Smooth muscle cell (in vitro differentiated cells): ENCODE data around the gene JMJD8. TPM values are rescaled to one million over a fixed set of nuclear protein-coding genes. Genes with fewer than 3 reads are reported as not detected.
A peak's percentile ranks its signal among the peaks of the same experiment; 100 is the strongest.

Experiments used
- DNase-seq: peaks from one replicate; lab custom pipeline; 2025; ENCODE audit not compliant: unreplicated experiment; lab: John Stamatoyannopoulos, UW
- H2AFZ ChIP-seq: fragments of 200-600 bp; sonication (generic); 2 replicates; pipeline ENCODE4 v1.6.0; 2016; ENCODE audit warnings: antibody characterized with exemption, low read depth, mild to moderate bottlenecking
- H3F3A ChIP-seq: fragments of 200-600 bp; sonication (generic); 2 replicates; pipeline ENCODE4 v1.6.0; 2017; ENCODE audit warnings: antibody characterized with exemption, low read depth
- H3K27ac ChIP-seq: fragments of 200-600 bp; sonication (generic); 2 replicates; pipeline ENCODE4 v1.5.1; 2016; ENCODE audit warnings: low read depth, mild to moderate bottlenecking
- H3K27me3 ChIP-seq: fragments of 200-600 bp; sonication (generic); 2 replicates; pipeline ENCODE4 v1.6.1; 2016; ENCODE audit warnings: low read depth, mild to moderate bottlenecking
- H3K36me3 ChIP-seq: fragments of 200-600 bp; sonication (generic); 2 replicates; pipeline ENCODE4 v1.5.1; 2016; ENCODE audit warnings: low read depth
- H3K4me1 ChIP-seq: fragments of 200-600 bp; sonication (generic); 2 replicates; pipeline ENCODE4 v1.5.1; 2016; ENCODE audit warnings: low read depth
- H3K4me2 ChIP-seq: fragments of 200-600 bp; sonication (generic); 2 replicates; pipeline ENCODE4 v1.6.0; 2016; ENCODE audit warnings: mild to moderate bottlenecking
- H3K4me3 ChIP-seq: fragments of 200-600 bp; sonication (generic); 2 replicates; pipeline ENCODE4 v1.5.1; 2016; ENCODE audit warnings: mild to moderate bottlenecking
- H3K79me2 ChIP-seq: fragments of 200-600 bp; sonication (generic); 2 replicates; pipeline ENCODE4 v1.6.0; 2016; ENCODE audit warnings: low read depth, mild to moderate bottlenecking
- H3K9ac ChIP-seq: fragments of 200-600 bp; sonication (generic); 2 replicates; pipeline ENCODE4 v1.6.0; 2016; ENCODE audit warnings: low read depth
- H3K9me3 ChIP-seq: fragments of 200-600 bp; sonication (generic); replicated peaks from 2 replicates; pipeline ENCODE4 v1.5.1; 2016; ENCODE audit warnings: low read depth
- H4K20me1 ChIP-seq: fragments of 200-600 bp; sonication (generic); 2 replicates; pipeline ENCODE4 v1.6.0; 2016; ENCODE audit warnings: low read depth
- CTCF ChIP-seq: fragments of 200-600 bp; sonication (generic); IDR thresholded peaks from 2 replicates; pipeline ENCODE4 v1.5.1; 2017; ENCODE audit warnings: borderline replicate concordance, mild to moderate bottlenecking, antibody characterized with exemption; ENCODE audit not compliant: insufficient read depth, poor library complexity, severe bottlenecking
- WGBS: methylation state at CpG from one replicate; pipeline ENCODE4 v1.1.7; 2016; ENCODE audit warnings: low lambda C conversion rate; 5-methylcytosine and 5-hydroxymethylcytosine counted together
- polyA plus RNA-seq: library from polyadenylated mRNA; unstranded; fragments of >200 nt; fragmentation: Nextera tagmentation; extraction: Ambion mirVana; gene quantifications from 2 replicates; pipeline ENCODE4 v1.2.1, GENCODE V29; 2016
- total RNA-seq: library from RNA; depleted of rRNA; stranded (reverse); fragments of >200 nt; gene quantifications from 2 replicates; pipeline ENCODE4 v1.2.3, GENCODE V29; 2014

JMJD8 gene
- total and polyA plus RNA-seq, 2 experiments from 2014 or later: 42.9 to 95.1 TPM

- Histone ChIP-seq H3K9me3 (no peaks in the 10 kb centered on the region), H2AFZ (no peak overlapping the region), H3K4me3 (no peak overlapping the region), H3K27me3 (peaks cover 41% of the 10 kb centered on the region), H3K36me3 (no peaks in the 10 kb centered on the region), H3K4me2 (no peak overlapping the region), H4K20me1 (no peaks in the 10 kb centered on the region), H3K79me2 (no peaks in the 10 kb centered on the region), H3F3A (no peaks in the 10 kb centered on the region), H3K27ac (no peak overlapping the region), H3K4me1 (peaks cover 8% of the 10 kb centered on the region), H3K9ac (no peak overlapping the region)
- DNase-seq: peak; percentile 16
- WGBS: 60% methylated on average over 29 of the region's 30 CpGs
- TF ChIP-seq CTCF: no peak
Measured at GRCh38 chr16:709566-710499, 25.7 kb upstream of the JMJD8 start.

- H3K9me3 ChIP-seq: no peaks in the 10 kb centered on the region
- H3K4me3 ChIP-seq: no peak overlapping the region
- no peaks in the 10 kb centered on the region for H3F3A ChIP-seq
- H3K27me3 ChIP-seq: peaks cover 49% of the 10 kb centered on the region
- WGBS: 59% methylated on average over 4 of the region's 4 CpGs
- no peak overlapping the region for H3K4me2 ChIP-seq
- no peaks in the 10 kb centered on the region for H4K20me1 ChIP-seq
- no peak overlapping the region for H2AFZ ChIP-seq
- H3K79me2 ChIP-seq: no peaks in the 10 kb centered on the region
- TF ChIP-seq CTCF: no peak
- H3K9ac ChIP-seq: no peak overlapping the region
- no peak overlapping the region for H3K27ac ChIP-seq
- H3K36me3 ChIP-seq: no peaks in the 10 kb centered on the region
- H3K4me1 ChIP-seq: peaks cover 4% of the 10 kb centered on the region
- DNase-seq: no peak
Measured at GRCh38 chr16:708959-709358, 24.8 kb upstream of the JMJD8 start.

GRCh38 chr16:708019-708418 lies 23.9 kb upstream of the JMJD8 start:
- Histone ChIP-seq H3K9ac (no peak overlapping the region), H3F3A (no peaks in the 10 kb centered on the region), H2AFZ (no peak overlapping the region), H3K4me3 (no peak overlapping the region), H3K4me1 (peaks cover 4% of the 10 kb centered on the region), H3K79me2 (no peaks in the 10 kb centered on the region), H4K20me1 (no peaks in the 10 kb centered on the region), H3K27me3 (peaks cover 59% of the 10 kb centered on the region), H3K36me3 (no peaks in the 10 kb centered on the region), H3K27ac (no peak overlapping the region), H3K4me2 (no peak overlapping the region), H3K9me3 (no peaks in the 10 kb centered on the region)
- no peak for TF ChIP-seq CTCF
- no peak for DNase-seq
- WGBS: 61% methylated on average over 3 of the region's 3 CpGs
